Heart left ventricle (tissue), 13 donors: ENCODE data around the gene CDK2.

Experiments used
- POLR2A ChIP-seq, 2 donors: fragments of 450-650 bp; IDR thresholded peaks; one replicate each; pipeline ENCODE4 v1.6.1; 2017; ENCODE audit warnings: antibody characterized with exemption in 2 of 2, mild to moderate bottlenecking in 2 of 2, moderate library complexity in 2 of 2
- TF ChIP-seq, protein P1 (sequence below), 12 donors: fragments of 200-600 bp; sonication (generic) in 4 of 12; IDR thresholded peaks; one replicate each; pipeline versions ENCODE4 v1.5.0 to v1.8.0; 2018 to 2022; ENCODE audit warnings: antibody characterized with exemption in 12 of 12, mild to moderate bottlenecking in 5 of 12
- donor health status: ischemic (EF 13 %, LVEDD 7.1; RV severe dilation, severe dysfunction).
- donor health status: DM: no; HTN: yes; CAD: no.
- donor health status: DM: no; HTN: no; CAD: no.
- donor health status: ischemic (EF 25% LVEDD 6.9; RV normal size, moderate dysfunction).
- donor health status: ischemic (EF 25% LVEDD 5.7; RV mildly dilated, moderate dysfunction).
- donor health status: ischemic (EF 35%, LVEDD 5.7; RV mildly dilated, moderate dysfunction).
- donor health status: nonischemic (EF 11% LVEDD 7.7; RV severe dilation, severe dysfunction).
- donor health status: DM: yes; HTN: yes; CAD: no.
- donor health status: PGD.
- donor health status: ischemic (EF 29% LVEDD 5.4; RV normal size, mild dysfunction).
- donor health status: nonischemic (EF 23%, LVEDD 6.1; RV moderate dilation, normal function).

DNA sequence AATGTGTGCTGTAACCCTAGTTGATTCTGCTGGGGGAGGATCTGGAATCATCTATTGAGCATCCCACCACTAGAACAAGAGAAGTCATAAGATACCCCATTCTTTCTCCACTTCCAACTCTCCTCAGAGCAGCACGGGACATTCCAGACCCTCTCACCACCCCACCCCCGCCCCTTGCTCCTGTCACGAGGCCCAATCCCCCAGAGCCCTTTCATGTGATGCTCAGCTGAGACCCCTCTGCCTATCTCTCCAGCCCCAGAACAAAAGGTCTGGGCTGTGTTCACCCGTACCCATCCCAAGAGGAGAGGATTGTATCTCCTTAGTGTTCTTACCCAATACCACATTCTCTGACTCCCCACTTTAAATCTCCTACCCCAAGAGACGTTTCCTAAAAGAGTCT, 1.4 kb upstream of the CDK2 start:
- no peak for TF ChIP-seq POLR2A (IDR thresholded peaks at IDR 0.05)
- TF ChIP-seq, protein P1, sequence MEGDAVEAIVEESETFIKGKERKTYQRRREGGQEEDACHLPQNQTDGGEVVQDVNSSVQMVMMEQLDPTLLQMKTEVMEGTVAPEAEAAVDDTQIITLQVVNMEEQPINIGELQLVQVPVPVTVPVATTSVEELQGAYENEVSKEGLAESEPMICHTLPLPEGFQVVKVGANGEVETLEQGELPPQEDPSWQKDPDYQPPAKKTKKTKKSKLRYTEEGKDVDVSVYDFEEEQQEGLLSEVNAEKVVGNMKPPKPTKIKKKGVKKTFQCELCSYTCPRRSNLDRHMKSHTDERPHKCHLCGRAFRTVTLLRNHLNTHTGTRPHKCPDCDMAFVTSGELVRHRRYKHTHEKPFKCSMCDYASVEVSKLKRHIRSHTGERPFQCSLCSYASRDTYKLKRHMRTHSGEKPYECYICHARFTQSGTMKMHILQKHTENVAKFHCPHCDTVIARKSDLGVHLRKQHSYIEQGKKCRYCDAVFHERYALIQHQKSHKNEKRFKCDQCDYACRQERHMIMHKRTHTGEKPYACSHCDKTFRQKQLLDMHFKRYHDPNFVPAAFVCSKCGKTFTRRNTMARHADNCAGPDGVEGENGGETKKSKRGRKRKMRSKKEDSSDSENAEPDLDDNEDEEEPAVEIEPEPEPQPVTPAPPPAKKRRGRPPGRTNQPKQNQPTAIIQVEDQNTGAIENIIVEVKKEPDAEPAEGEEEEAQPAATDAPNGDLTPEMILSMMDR (IDR thresholded peaks at IDR 0.05): no peak
